GM12892 (cell line): ENCODE results near the gene TNFAIP3.

Experiments used
- DNase-seq: peaks from one replicate; pipeline ENCODE4 v3.0.0; 2011; ENCODE audit not compliant: insufficient read length
- FAIRE-seq: peaks from 2 replicates; lab custom pipeline; 2011; peaks lifted over from hg19 to GRCh38; lab: Jason Lieb, UNC
- POLR2A ChIP-seq: IDR thresholded peaks from 2 replicates; pipeline ENCODE4 v1.6.1; 2011; ENCODE audit warnings: low read depth, low read length, control low read depth
- POLR2AphosphoS5 ChIP-seq: IDR thresholded peaks from 2 replicates; pipeline ENCODE4 v1.6.1; 2011; ENCODE audit warnings: low read depth, low read length, control low read depth
- TAF1 ChIP-seq: IDR thresholded peaks from 2 replicates; pipeline ENCODE4 v1.6.1; 2011; ENCODE audit warnings: low read depth, mild to moderate bottlenecking, control low read depth, low read length, borderline replicate concordance

TNFAIP3 gene

GRCh38 chr6:137868721-137869548 lies 1.9 kb downstream of the TNFAIP3 start:
- FAIRE-seq (peak; percentile 70), DNase-seq (no peak)
- TF ChIP-seq POLR2AphosphoS5 (no peak; the same call in 1 of the 2 replicates), POLR2A (0 out of 2 replicates have a peak, but pooled peaks have one; percentile 12)

- no peak for FAIRE-seq
- 0 out of 2 replicates have a peak, but pooled peaks have one; percentile 27 for TF ChIP-seq POLR2AphosphoS5
- TF ChIP-seq POLR2A, result peak; percentile 9; the same call in 1 of the 2 replicates
- TF ChIP-seq TAF1, result no peak
- DNase-seq, result no peak
These were observed 2.7 kb downstream of the TNFAIP3 start for GRCh38 chr6:137869549-137870307.

- TF ChIP-seq POLR2AphosphoS5 (no peak; the same call in 1 of the 2 replicates), POLR2A (no peak), TAF1 (no peak)
- FAIRE-seq (no peak), DNase-seq (no peak)
These were observed 3.2 kb downstream of the TNFAIP3 start for GRCh38 chr6:137870308-137870644.

- DNase-seq, result no peak
- peak; percentile 77 for FAIRE-seq
These were observed 3.7 kb downstream of the TNFAIP3 start for GRCh38 chr6:137870744-137871247.

GRCh38 chr6:137871291-137871690 lies 4.2 kb downstream of the TNFAIP3 start:
- no peak for TF ChIP-seq TAF1
- TF ChIP-seq POLR2AphosphoS5, result no peak; the same call in 1 of the 2 replicates
- no peak for TF ChIP-seq POLR2A
- FAIRE-seq, result no peak
- no peak for DNase-seq

More at GRCh38 chr6:137870744-137871247, 3.7 kb downstream of the TNFAIP3 start:
- TF ChIP-seq POLR2A, result peak; percentile 73; the same call in 1 of the 2 replicates
- peak; percentile 54 for TF ChIP-seq POLR2AphosphoS5
- no peak for TF ChIP-seq TAF1

GRCh38 chr6:137871831-137872454 lies 4.9 kb downstream of the TNFAIP3 start:
- FAIRE-seq, result no peak
- DNase-seq, result no peak
- TF ChIP-seq POLR2AphosphoS5, result no peak; the same call in 1 of the 2 replicates
- no peak for TF ChIP-seq POLR2A
- no peak for TF ChIP-seq TAF1

- DNase-seq (no peak), FAIRE-seq (no peak)
- no peak for TF ChIP-seq POLR2A
- no peak for TF ChIP-seq TAF1
- TF ChIP-seq POLR2AphosphoS5, result no peak
These were observed 5.6 kb downstream of the TNFAIP3 start for GRCh38 chr6:137872581-137873115.

- peak; percentile 90 for FAIRE-seq
- DNase-seq, result no peak
- no peak for TF ChIP-seq TAF1
- TF ChIP-seq POLR2A, result no peak; the same call in 1 of the 2 replicates
- TF ChIP-seq POLR2AphosphoS5, result peak; percentile 59; the same call in 1 of the 2 replicates
These were observed 6.3 kb downstream of the TNFAIP3 start for GRCh38 chr6:137873273-137873762.

GRCh38 chr6:137874204-137875057 lies 7.4 kb downstream of the TNFAIP3 start:
- no peak for DNase-seq
- FAIRE-seq, result peak; percentile 78
- TF ChIP-seq TAF1 (no peak), POLR2AphosphoS5 (peak; percentile 56)

- TF ChIP-seq POLR2AphosphoS5 (no peak; the same call in 1 of the 2 replicates), POLR2A (no peak), TAF1 (no peak)
- no peak for DNase-seq
- no peak for FAIRE-seq
These were observed 8.0 kb downstream of the TNFAIP3 start for GRCh38 chr6:137875058-137875520.
